CD4-positive, alpha-beta T cell treated with Interleukin-6 for 4 hours (primary cell): ENCODE data around the gene DNMT3B.
A peak's percentile ranks its signal among the peaks of the same experiment; 100 is the strongest.
"Not testable (repeated sequence)": the region's sequence is repeated elsewhere in the genome, so short reads cannot be mapped to it uniquely, and the experiment has no call there.

Experiments
- DNase-seq: peaks from one replicate; pipeline ENCODE4 v3.0.0-alpha.2; 2020; ENCODE audit warnings: mixed read lengths

The DNMT3B gene

DNA sequence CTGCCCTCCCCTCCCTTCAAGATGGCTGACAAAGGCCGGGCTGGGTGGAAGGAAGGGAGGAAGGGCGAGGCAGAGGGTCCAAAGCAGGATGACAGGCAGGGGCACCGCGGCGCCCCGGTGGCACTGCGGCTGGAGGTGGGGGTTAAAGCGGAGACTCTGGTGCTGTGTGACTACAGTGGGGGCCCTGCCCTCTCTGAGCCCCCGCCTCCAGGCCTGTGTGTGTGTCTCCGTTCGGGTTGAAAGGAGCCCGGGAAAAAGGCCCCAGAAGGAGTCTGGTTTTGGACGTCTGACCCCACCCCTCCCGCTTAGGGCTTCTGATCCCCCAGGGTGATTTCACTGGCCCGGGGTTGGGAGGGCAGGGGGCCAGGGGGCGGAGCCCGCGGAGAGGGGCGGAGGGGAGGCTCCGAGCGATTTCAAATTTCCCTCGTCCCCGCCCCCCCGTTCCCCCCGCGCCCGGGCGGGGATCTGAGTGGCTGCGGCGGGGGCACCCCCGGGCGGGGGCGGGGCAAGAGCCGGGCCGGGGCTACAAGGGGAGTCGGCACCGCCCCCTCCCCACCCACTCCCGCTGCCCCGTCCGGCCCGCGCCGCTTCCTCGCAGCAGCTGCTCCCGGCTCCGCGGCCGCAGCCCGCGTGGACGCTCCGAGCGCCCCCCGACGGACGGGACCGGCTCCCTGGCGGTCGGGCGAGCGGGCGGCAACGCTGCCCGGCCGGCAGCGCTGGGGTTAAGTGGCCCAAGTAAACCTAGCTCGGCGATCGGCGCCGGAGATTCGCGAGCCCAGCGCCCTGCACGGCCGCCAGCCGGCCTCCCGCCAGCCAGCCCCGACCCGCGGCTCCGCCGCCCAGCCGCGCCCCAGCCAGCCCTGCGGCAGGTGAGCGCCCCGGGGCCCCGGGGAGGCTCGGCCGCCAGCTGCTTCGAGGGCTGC is at the start of gene DNMT3B:
Gene DNMT3B, plus strand, starts transcription at position 555 of the 923 bp plus-strand sequence. CDS start 17,939 bp downstream, outside the sequence.
- peak; percentile 78 for DNase-seq

DNA sequence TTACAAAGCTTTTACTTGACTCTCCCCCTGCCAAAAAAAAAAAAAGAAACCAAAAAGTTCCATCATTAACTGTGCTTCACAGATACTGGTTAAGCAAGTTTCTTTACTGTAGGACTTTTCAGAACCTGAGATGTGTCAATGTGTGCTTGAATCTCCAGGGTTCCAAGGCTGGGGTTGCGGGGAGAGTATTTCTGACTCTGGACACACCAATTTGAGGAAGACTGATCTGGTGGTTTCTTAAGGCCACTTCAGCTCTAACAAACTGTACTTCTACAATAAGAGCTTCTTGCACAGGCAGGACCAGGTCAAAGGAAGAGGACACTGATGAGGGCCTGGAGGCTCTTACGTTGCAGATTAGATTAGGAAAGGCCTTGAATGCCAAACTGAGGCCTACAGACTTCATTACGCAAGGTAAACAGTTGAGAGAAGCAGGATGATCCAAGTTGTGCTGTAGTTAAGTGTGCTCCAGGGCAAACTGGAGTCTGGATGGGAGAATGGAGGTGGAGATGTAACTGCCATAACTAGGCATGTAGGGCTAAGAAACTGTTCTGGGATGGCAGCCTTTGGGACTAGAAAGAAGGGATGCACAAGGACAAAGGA is 43.3 kb upstream of the DNMT3B start:
- DNase-seq: no peak

DNA sequence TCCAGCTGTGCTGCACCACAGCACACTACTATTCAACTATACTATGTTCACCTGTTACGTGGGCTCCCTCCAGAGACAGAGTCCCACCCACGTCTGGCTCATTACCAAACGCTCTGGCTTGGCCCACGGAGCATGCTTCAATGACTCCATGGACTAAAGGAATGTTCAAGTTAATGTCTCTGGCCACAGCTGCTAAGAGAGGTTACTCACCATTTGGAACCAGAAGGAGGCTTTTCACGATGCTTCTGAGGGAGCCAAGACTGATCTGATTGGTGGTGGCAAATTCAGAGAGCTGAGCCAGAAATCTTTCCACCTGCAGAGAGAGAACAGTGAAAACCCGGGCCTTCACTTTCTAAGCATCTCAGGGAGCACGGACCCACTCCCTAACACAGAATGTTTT is 34.5 kb upstream of the DNMT3B start:
- no peak for DNase-seq

DNA sequence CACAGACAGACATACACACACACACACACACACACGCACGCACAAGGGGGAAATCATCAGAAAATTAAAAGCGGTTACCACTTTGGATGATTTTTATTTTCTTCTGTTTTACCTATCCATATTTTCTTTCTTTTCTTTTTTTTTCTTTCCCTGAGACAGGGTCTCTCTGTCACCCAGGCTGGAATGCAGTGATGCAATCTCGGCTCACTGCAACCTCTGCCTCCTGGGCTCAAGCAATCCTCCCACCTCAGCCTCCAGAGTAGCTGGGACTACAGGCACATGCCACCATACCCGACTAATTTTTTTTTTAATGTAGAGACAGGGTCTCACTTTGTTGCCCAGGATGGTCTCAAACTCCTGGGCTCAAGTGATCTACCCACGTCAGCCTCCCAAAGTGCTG is 33.8 kb upstream of the DNMT3B start:
- DNase-seq: not testable (repeated sequence)

DNA sequence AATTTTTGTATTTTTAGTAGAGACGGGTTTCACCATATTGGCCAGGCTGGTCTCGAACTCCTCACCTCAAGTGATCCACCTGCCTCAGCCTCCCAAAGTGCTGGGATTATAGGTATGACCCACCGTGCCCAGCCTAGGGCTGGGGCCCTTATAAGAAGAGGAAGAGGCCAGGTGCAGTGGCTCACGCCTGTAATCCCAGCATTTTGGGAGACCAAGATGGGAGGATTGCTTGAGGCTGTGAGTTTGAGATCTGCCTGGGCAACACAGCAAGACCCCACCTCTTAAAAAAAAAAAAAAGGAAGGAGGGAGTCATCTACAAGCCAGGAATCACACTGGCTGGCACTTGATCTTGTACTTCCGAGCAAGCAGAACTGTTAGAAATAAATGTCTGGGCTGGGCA is 32.9 kb upstream of the DNMT3B start:
- not testable (repeated sequence) for DNase-seq

DNA sequence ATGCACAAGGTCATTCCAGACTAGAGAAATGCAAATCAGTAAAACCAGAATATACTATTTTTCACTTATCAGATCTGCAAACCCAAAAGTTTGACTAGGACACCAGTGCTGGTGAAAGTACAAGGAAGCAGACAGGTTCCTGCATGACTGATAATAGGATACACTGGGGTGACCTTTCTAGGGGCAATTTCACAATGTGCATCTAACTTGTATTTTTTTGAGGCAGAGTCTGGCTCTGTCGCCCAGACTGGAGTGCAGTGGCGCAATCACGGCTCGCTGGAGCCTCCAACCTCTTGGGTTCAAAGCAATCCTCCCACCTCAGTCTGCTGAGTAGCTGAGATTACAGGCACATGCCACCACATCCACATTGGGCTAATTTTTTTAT is 30.3 kb upstream of the DNMT3B start:
- DNase-seq: no peak

DNA sequence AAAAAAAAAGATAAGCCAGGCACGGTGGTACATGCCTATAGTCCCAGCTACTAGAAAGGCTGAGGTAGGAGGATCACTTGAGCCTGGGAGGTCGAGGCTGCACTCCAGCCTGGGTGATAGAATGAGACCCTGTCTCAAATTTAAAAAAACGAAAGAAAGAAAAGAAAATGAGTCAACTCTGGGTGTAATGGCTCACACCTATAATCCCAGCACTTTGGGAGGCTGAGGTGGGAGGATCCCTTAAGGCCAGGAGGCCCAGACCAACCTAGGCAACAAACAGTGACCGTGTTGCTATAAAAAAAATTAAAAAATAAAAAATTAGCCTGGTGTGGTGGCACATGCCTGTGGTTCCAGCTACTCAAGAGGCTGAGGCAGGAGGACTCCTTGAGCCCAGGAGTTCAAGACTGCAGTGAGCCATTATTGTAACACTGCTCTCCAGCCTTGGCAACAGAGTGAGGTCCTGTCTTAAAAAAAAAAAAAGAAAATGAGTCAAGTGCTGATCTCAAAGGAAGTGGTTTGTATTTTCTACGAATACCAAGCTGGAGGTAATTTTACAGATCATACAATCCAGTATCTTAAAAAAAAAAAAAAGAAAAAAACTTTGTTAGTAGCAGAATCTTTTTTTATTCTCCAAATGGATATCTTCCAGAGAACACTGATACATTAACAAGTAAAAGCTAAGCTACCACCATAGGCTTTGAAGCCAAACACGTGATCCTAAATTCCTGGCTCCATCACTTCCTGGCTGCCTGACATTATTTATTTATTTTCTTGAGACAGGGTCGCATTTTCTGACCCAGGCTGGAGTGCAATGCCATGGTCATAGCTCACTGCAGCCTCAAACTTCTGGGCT is 24.6 kb upstream of the DNMT3B start:
- peak; percentile 50 for DNase-seq

DNA sequence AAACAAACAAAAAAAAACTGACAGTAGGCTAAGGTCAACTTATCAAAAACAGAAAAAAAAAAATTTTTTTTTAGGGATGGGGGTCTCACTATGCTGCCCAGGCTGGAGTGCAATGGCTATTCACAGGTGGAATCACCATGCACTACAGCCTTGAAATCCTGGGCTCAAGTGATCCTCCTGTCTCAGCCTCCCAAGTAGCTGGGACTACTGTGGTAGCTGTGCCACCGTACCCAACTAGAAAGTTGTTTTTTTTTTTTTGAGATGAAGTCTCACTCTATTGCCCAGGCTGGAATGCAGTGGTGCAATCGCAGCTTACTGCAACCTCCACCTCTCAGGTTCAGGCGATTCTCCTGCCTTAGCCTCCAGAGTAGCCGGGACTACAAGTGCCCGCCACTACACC is 21.0 kb upstream of the DNMT3B start:
- DNase-seq: no peak

DNA sequence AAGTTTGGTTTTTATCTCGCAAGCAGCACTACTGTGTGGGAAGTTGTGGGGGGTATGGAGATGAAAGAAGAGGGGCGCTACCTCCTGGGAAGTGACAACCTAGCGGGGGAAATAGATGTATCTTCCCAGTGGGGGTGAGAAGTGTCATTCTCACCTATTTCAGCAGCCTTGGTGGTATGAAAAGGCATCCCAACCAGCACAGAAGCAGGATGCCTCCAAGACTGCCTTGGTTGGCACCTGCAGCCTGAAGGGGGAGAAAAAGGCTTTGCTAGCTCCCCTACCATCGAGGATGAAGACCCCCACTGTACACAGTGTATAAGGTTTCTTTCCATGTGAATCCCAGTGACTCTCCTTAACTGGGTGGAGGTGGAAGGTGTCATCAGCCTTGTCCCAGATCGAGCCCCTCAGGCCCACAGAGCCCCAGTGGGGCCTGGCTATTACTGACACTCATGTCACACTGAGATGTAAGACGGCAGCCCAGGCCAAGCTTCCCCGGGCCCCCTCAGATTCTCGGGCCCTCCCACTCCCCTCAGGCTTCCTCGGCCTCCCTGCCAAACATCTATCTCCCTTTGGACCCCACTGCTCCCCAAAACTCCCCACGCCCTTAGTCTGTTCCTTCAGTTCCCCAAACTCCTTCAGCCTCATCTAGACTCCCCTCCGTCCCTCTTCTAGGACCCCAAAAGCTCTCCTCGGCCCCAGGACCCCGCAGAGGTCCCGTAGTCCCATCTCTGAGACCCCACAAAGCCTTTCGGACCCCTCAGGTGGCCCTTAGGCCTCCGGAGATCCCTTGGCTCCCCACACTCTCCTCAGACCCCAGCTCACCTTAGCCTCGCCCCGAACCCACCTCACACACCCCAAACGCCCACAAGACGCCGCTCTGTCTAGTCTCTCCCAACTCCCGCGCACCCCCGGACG is 19.6 kb upstream of the DNMT3B start:
- DNase-seq: peak; percentile 23

DNA sequence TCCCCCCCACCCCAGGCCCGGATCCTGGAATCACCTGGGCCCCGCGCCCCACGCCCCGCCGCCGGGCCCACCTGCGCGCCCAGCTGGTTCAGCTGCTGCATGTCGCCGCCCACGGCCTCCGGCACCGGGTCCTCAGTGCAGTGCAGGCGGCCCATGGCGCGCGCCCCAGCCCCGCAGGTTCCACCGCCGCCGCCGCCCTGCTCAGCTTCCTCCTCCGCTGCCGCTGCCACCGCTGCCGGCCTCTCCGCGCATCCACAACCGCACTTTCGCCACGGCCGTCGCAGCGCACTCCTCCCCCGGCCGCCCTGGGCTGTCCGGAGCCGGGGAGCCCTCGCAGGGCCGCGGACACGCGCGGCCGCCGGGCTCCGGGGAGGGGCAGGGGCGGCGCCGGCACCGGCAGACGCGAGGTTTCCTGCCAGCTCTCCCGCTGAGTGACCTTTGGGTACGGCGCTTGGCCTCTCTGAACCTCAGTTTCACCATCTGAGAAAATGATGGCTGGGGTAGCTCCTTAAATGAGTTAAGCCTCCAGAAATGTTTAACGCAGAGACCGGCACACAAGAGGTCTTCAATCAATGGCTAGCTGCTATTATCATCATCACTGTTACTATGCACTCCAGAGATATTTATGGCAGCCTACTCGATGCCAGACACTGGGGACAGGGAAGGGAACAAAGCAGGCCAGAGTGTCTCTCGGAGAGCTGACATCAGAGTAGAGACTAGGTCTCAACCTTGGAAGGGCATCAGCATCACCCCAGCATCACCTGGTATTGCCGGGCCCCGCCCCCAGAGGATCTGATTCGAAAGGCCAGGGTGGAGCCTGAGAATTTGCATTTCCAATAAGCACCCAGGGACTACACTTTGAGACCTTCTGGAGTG is 18.7 kb upstream of the DNMT3B start, which contains the start of gene COMMD7:
Gene COMMD7, minus strand, starts transcription at position 231 of the 876 bp plus-strand sequence. Its CDS starts 76 bp downstream, at position 155.
- peak; percentile 76 for DNase-seq

DNA sequence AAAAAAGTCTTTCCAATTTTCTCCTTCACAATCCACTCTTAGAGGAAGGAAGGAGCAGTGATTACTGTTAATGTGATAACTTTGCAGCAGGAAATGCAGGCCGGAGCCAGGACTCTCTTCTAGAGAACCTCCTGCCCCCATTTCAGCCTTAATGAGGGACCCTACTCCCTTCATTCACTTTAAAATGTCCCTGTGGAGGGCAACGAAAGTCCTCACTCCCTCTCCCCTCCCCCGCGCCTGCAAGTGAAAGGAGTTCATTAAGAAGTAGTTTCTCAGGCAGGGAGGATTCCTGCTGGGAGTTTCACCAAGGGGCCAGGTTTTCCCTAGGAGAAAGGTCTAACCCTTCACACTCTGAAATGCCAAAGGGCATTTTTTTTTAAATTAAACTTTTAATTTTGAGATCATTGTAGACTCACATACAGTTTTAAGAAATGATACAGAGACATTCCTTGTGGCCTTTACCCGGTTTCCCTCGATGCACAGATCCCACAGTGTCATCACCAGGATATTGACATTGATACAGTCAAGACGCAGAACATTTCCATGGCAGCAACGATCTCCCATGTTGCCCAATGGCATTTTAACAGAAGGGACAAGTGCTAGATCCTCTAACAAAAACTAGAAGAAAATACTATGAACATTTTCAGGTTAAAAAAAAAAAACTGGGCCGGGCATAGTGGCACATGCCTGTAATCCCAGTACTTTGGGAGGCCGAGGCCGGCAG is 12.1 kb upstream of the DNMT3B start:
- DNase-seq: no peak

DNA sequence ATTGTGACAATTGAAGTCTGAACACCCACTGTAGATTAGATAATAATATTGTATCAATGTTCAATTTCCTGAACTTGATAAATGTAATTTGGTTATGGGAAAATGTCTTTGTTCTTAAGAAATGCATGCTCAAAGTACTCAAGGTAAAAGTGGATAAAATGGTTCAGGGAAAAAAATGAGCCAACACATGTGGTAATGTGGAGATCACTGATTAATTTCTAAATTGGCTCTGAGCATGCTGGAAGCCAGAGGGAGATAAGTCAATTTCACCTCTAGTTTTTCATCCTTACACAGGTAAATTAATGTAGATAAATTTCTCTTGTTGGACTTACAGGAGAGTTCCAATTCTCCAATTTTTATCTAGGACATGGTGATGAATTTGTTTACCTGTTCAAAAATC is 10.9 kb upstream of the DNMT3B start:
- no peak for DNase-seq

DNA sequence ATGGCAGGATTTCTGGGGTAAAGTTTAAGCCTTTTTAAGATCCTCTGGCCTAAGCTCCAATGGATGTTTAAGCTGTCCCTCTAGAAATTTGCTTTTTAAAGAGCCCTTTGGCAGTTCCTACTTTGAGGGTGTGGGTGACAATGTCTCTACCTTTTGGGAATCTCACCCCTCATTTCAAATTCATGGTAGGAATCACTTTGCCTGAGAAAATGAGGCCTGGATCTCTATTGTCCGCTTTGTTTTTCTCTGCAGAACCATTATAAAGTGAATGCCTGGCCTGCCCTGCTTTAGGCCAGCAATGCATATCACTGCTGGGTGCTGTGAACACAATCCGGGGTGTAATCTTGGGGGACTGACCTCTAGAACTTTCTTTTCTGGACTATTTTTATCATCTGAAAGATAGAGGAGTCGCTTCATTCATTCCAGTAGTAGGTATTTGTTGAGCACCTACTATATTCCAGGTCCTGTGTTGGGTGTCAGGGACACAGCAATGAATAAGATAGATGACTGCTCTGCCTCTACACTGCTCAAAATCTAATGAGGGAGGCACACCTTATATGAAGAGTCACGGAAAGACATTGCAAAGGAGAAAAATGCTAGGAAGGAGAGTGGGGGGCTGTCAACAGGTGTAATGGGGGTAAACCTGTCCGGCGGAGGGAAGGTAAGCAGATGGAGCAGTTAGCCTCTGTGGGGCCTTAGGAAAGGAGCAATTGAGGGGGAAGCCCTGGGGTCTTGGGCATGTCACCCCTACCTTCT is 10.3 kb upstream of the DNMT3B start:
- no peak for DNase-seq

DNA sequence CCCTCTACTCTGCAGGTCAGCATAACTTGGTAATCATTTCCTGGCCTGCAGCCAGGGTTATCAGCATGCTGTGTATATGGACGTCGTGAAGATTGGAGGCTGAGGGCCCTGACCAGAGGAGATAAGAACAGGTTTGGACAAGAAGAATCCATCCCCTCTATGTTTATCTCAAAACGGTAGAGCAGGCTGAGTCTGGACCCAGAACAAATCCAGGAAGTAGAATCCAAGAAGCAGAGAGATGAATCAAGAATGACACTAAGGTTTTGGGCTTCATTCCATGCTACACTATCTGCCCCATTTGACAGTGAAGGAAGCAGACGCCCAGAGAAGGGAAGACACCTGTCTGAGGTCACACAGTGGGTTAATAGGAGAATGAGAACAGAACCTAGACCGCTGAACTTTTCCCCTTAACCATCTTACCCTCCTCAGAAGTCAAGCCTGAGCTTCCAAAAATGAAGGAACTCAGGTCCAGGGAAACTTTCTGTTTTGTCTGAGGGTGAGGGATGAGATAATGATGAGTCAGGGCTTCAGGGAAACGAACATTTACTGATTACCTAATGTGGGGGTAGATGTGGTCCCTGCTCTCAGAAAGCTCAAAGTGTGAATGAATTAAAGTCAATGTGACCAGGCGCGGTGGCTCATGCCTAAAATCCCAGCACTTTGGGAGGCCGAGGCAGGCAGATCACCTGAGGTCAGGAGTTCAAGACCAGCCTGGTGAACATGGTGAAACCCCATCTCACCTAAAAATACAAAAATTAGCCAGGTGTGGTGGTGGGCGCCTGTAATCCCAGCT is 9.5 kb upstream of the DNMT3B start:
- DNase-seq: no peak

DNA sequence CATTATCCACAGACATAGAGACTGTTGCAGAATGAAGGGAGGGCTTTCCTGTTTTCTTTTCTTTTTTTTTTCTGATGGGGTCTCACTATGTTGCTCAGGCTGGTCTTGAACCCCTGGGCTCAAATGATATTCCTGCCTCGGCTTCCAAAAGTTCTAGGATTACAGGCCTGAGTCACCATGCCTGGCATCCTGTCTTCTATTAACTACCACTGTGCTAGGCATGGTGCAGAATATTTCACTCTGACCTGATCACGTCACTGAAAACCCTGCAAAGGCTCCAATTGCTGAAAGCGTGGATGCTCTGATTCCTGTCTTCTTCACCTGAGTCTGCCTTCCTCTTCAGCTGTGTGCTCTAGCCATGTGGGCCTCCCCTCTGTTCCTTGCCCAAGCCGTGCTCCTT is 8.5 kb upstream of the DNMT3B start:
- no peak for DNase-seq

DNA sequence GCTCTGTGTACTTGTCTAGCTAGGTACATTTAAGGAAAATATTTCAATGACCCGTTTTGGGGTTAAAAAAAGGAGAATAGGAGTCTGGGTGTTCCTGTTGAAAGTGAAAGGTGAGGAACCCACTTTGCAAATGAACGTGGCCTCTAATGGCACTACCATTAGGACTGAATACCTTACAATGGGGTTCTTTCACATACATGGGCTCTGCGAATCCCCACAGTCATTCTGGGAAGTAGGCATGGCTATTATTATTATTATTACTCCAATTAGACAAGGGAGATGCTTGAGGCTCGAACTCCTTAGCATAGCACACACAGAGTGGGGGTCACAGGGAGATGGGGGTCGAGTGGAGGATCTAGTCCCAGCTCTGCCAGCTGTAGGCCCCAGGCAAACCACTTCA is 6.0 kb upstream of the DNMT3B start:
- no peak for DNase-seq

DNA sequence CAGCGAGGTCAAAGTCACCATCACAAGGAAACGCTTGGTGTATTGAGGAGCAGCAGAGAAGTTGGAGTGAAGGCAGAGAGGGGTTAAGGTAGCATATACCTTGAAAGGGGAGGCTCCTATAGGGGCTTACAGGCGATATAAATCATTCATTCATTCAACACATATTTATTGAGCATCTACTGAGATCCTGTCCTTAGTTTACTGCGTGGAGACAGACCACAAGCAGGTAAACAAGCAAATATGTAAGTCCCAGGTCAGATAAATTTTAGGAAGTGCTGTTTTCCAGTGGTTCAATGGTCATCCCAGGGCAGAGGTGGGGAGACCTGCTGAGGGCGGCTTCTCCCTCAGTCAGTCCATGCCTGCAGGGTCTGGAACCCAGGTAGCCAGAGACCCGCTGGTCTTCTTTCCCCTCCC is 761 bp upstream of the DNMT3B start:
- DNase-seq: no peak

DNA sequence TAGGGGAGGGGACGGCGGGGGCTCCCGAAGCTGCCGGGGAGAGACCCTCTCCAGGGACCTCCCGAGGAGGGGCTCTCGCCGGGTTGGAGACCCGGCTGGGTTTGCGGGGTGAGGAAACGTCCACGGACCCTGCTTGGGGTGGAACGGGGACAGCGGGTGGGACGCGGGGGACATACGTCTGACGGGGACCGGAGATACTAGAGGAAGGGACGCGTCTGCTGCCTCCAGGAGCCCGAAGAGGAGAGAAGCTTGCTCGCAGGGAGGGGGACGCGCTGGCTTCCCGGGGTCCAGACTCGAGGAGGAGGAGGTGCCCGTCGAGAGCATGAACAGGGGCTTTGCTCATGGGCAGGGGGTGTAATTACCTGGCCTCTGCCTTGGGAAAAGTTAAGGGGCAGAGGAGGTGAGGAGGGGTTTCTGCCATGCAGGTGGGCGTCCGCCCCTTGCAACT is 593 bp downstream of the DNMT3B start:
- peak; percentile 30 for DNase-seq
